K562 (cell line): ENCODE results near the gene BBLN. TPM values are rescaled to one million over a fixed set of nuclear protein-coding genes. Genes with fewer than 3 reads are reported as not detected.

Experiments used
- CBX3 ChIP-seq, 2 experiments: IDR thresholded peaks; 1 replicate in 1 of 2; 2 replicates in 1 of 2; pipeline ENCODE4 v1.6.1; 2012; ENCODE audit warnings: inconsistent platforms in 2 of 2, low read length in 2 of 2, borderline replicate concordance in 1 of 2, control low read depth in 1 of 2
- HCFC1 ChIP-seq: IDR thresholded peaks from 2 replicates; pipeline ENCODE4 v1.6.1; 2012; ENCODE audit warnings: low read depth, low read length, improper control_type of control experiment
- HDAC2 ChIP-seq: fragments of 450-650 bp; IDR thresholded peaks from 2 replicates; pipeline ENCODE4 v1.6.1; 2016; ENCODE audit warnings: mild to moderate bottlenecking
- PTRF ChIP-seq: fragments of 450-650 bp; IDR thresholded peaks from 2 replicates; pipeline ENCODE4 v1.6.1; 2016; ENCODE audit warnings: mild to moderate bottlenecking, missing genetic modification characterization, missing compliant biosample characterization
- SMAD2 ChIP-seq: fragments of 150-350 bp; IDR thresholded peaks from 2 replicates; pipeline ENCODE4 v1.6.1; 2014; ENCODE audit warnings: low read depth, mild to moderate bottlenecking, low read length
- SUPT5H ChIP-seq: fragments of 450-650 bp; IDR thresholded peaks from 2 replicates; pipeline ENCODE4 v1.6.1; 2016
- TEAD4 ChIP-seq, 2 experiments: sonication (generic) in 1 of 2; formaldehyde crosslinking in 1 of 2; IDR thresholded peaks; 2 replicates each; pipeline versions ENCODE4 v1.6.1 to v1.8.0; 2012 to 2022; ENCODE audit warnings: borderline replicate concordance in 1 of 2, inconsistent platforms in 1 of 2, low read length in 1 of 2, mild to moderate bottlenecking in 1 of 2, missing genetic modification reagents in 1 of 2
- ZNF134 ChIP-seq: fragments of 250-450 bp; sonication (Bioruptor Pico); conservative IDR thresholded peaks from 2 replicates; pipeline ENCODE4 v1.4.0; 2020
- ZNF431 ChIP-seq: sonication (generic); formaldehyde crosslinking; IDR thresholded peaks from 2 replicates; pipeline ENCODE4 v1.8.0; 2022; ENCODE audit warnings: mild to moderate bottlenecking, missing genetic modification reagents
- polyA plus RNA-seq, 8 experiments: library from polyadenylated mRNA; depleted of rRNA in 4 of 8; stranded (reverse) in 5 of 8; unstranded in 3 of 8; fragments of >200 nt; fragmentation: Nextera tagmentation in 2 of 8; fragmentation: Illumina TruSeq in 1 of 8; extraction: Ambion mirVana in 2 of 8; extraction: Trizol in 1 of 8; gene quantifications; 2 replicates each; pipeline versions ENCODE4 v1.2.1 to v1.2.3, GENCODE V29; 2011 to 2014; ENCODE audit warnings: inconsistent platforms in 1 of 8, missing spikeins in 1 of 8
- total RNA-seq, 7 experiments: library from RNA; depleted of rRNA in 6 of 7; stranded (reverse); fragments of >200 nt in 6 of 7; fragmentation: Illumina TruSeq in 2 of 7; extraction: Trizol in 2 of 7; gene quantifications; 2 replicates each; pipeline versions ENCODE4 v1.2.1 to v1.2.3, GENCODE V29; 2011 to 2021; ENCODE audit warnings: low replicate concordance in 1 of 7
- TF ChIP-seq, protein P1 (sequence below): fragments of 450-650 bp; IDR thresholded peaks from 2 replicates; pipeline ENCODE4 v1.6.1; 2018; ENCODE audit warnings: mild to moderate bottlenecking, low read depth; ENCODE audit not compliant: partially characterized antibody
- TF ChIP-seq, protein P2 (sequence below): fragments of 250-450 bp; sonication (Bioruptor Pico); IDR thresholded peaks from 2 replicates; pipeline ENCODE4 v1.5.0; 2021
- TF ChIP-seq, protein P3 (sequence below): fragments of 450-650 bp; IDR thresholded peaks from 2 replicates; pipeline ENCODE4 v1.6.1; 2016; ENCODE audit warnings: borderline replicate concordance
- TF ChIP-seq, protein P4 (sequence below): fragments of 200-800 bp; sonication (Bioruptor generic); IDR thresholded peaks from 2 replicates; pipeline ENCODE4 v1.6.1; 2016; ENCODE audit warnings: missing genetic modification characterization, missing compliant biosample characterization
- TF ChIP-seq, protein P5 (sequence below): sonication (generic); formaldehyde crosslinking; IDR thresholded peaks from 2 replicates; pipeline ENCODE4 v1.5.0; 2020; ENCODE audit warnings: missing genetic modification reagents
- TF ChIP-seq, protein P6 (sequence below): fragments of 450-650 bp; formaldehyde crosslinking; IDR thresholded peaks from 2 replicates; pipeline ENCODE4 v1.4.0; 2020; ENCODE audit warnings: mild to moderate bottlenecking, mixed read lengths

Gene BBLN
- total and polyA plus RNA-seq, 9 of the 15 experiments (the other 6 are each of a cell fraction or from before 2014, with no cell fraction given) = 4.2 to 331 (median 87.1) TPM

DNA sequence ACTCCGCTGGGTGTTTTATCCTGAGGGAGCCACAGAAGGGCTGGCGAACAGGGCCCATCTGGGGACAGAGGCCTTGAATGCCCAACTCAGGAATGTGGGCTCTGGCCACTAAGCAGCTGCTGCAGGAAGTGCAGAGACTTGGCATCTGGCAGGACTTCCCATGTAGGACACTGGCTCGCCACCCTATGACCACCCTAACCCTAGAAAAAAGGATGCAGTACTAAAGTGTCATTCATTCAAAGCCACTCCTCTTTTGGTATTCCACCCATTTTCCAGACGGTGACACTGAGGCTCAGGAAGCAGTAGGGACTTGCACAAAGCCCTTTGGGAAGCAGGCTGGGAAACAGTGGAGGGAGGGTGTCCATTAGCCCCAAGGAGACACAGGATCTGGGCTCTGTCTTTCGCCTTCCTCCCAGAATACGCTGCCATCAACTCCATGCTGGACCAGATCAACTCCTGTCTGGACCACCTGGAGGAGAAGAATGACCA, 3.0 kb downstream of the BBLN start (continued):
- TF ChIP-seq, protein P1, sequence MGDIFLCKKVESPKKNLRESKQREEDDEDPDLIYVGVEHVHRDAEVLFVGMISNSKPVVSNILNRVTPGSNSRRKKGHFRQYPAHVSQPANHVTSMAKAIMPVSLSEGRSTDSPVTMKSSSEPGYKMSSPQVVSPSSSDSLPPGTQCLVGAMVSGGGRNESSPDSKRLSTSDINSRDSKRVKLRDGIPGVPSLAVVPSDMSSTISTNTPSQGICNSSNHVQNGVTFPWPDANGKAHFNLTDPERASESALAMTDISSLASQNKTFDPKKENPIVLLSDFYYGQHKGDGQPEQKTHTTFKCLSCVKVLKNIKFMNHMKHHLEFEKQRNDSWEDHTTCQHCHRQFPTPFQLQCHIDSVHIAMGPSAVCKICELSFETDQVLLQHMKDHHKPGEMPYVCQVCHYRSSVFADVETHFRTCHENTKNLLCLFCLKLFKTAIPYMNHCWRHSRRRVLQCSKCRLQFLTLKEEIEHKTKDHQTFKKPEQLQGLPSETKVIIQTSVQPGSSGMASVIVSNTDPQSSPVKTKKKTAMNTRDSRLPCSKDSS = no peak
- 0 out of 2 replicates have a peak, but pooled peaks have one; percentile 14 for TF ChIP-seq ZNF134 (CRISPR knock-in tag)
- no peak for TF ChIP-seq ZNF431
- TF ChIP-seq, protein P2, sequence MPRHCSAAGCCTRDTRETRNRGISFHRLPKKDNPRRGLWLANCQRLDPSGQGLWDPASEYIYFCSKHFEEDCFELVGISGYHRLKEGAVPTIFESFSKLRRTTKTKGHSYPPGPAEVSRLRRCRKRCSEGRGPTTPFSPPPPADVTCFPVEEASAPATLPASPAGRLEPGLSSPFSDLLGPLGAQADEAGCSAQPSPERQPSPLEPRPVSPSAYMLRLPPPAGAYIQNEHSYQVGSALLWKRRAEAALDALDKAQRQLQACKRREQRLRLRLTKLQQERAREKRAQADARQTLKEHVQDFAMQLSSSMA (CRISPR knock-in tag) = no peak
- 0 out of 2 replicates have a peak, but pooled peaks have one; percentile 2 for TF ChIP-seq HCFC1
- 0 out of 2 replicates have a peak, but pooled peaks have one; percentile 10 for TF ChIP-seq PTRF
- TF ChIP-seq, protein P3, sequence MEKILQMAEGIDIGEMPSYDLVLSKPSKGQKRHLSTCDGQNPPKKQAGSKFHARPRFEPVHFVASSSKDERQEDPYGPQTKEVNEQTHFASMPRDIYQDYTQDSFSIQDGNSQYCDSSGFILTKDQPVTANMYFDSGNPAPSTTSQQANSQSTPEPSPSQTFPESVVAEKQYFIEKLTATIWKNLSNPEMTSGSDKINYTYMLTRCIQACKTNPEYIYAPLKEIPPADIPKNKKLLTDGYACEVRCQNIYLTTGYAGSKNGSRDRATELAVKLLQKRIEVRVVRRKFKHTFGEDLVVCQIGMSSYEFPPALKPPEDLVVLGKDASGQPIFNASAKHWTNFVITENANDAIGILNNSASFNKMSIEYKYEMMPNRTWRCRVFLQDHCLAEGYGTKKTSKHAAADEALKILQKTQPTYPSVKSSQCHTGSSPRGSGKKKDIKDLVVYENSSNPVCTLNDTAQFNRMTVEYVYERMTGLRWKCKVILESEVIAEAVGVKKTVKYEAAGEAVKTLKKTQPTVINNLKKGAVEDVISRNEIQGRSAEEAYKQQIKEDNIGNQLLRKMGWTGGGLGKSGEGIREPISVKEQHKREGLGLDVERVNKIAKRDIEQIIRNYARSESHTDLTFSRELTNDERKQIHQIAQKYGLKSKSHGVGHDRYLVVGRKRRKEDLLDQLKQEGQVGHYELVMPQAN = no peak
- TF ChIP-seq SMAD2 = no peak
- peak in 1 of 2 experiments; percentile 57; a peak in 1 of 3 replicates for TF ChIP-seq CBX3 (IDR thresholded peaks at IDR 0.05; ENCODE audit: borderline replicate concordance in 1 of 2, low read length in 2 of 2)
- 0 out of 2 replicates have a peak, but pooled peaks have one; percentile 5 for TF ChIP-seq SUPT5H
- TF ChIP-seq TEAD4 (IDR thresholded peaks at IDR 0.05; ENCODE audit: low read length) = no peak
- no peak for TF ChIP-seq TEAD4 (CRISPR knock-in tag; IDR thresholded peaks at IDR 0.05; ENCODE audit: borderline replicate concordance)
- TF ChIP-seq, protein P4, sequence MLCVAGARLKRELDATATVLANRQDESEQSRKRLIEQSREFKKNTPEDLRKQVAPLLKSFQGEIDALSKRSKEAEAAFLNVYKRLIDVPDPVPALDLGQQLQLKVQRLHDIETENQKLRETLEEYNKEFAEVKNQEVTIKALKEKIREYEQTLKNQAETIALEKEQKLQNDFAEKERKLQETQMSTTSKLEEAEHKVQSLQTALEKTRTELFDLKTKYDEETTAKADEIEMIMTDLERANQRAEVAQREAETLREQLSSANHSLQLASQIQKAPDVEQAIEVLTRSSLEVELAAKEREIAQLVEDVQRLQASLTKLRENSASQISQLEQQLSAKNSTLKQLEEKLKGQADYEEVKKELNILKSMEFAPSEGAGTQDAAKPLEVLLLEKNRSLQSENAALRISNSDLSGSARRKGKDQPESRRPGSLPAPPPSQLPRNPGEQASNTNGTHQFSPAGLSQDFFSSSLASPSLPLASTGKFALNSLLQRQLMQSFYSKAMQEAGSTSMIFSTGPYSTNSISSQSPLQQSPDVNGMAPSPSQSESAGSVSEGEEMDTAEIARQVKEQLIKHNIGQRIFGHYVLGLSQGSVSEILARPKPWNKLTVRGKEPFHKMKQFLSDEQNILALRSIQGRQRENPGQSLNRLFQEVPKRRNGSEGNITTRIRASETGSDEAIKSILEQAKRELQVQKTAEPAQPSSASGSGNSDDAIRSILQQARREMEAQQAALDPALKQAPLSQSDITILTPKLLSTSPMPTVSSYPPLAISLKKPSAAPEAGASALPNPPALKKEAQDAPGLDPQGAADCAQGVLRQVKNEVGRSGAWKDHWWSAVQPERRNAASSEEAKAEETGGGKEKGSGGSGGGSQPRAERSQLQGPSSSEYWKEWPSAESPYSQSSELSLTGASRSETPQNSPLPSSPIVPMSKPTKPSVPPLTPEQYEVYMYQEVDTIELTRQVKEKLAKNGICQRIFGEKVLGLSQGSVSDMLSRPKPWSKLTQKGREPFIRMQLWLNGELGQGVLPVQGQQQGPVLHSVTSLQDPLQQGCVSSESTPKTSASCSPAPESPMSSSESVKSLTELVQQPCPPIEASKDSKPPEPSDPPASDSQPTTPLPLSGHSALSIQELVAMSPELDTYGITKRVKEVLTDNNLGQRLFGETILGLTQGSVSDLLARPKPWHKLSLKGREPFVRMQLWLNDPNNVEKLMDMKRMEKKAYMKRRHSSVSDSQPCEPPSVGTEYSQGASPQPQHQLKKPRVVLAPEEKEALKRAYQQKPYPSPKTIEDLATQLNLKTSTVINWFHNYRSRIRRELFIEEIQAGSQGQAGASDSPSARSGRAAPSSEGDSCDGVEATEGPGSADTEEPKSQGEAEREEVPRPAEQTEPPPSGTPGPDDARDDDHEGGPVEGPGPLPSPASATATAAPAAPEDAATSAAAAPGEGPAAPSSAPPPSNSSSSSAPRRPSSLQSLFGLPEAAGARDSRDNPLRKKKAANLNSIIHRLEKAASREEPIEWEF (CRISPR knock-in tag) = no peak
- TF ChIP-seq, protein P5, sequence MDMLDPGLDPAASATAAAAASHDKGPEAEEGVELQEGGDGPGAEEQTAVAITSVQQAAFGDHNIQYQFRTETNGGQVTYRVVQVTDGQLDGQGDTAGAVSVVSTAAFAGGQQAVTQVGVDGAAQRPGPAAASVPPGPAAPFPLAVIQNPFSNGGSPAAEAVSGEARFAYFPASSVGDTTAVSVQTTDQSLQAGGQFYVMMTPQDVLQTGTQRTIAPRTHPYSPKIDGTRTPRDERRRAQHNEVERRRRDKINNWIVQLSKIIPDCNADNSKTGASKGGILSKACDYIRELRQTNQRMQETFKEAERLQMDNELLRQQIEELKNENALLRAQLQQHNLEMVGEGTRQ = no peak
- TF ChIP-seq, protein P6, sequence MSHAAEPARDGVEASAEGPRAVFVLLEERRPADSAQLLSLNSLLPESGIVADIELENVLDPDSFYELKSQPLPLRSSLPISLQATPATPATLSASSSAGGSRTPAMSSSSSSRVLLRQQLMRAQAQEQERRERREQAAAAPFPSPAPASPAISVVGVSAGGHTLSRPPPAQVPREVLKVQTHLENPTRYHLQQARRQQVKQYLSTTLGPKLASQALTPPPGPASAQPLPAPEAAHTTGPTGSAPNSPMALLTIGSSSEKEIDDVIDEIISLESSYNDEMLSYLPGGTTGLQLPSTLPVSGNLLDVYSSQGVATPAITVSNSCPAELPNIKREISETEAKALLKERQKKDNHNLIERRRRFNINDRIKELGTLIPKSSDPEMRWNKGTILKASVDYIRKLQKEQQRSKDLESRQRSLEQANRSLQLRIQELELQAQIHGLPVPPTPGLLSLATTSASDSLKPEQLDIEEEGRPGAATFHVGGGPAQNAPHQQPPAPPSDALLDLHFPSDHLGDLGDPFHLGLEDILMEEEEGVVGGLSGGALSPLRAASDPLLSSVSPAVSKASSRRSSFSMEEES (CRISPR knock-in tag) = no peak
- TF ChIP-seq HDAC2 = peak; percentile 91
